Activated CD4-positive, CD25-positive, alpha-beta regulatory T cell treated with anti-CD3 and anti-CD28 coated beads, Interleukin-2, amount 50 U/mL, for 24 hours (primary cell): Measurements from ENCODE around the gene ASB8.
A peak's percentile ranks its signal among the peaks of the same experiment; 100 is the strongest.

ENCODE experiments used
- ATAC-seq, 2 donors: fragments of 150-1000 bp; cut with Tn5 transposase; one replicate each; pipeline ENCODE4 v1.10.0; 2021; ENCODE audit warnings: mild to moderate bottlenecking in 1 of 2, moderate library complexity in 1 of 2

Gene ASB8, protein sequence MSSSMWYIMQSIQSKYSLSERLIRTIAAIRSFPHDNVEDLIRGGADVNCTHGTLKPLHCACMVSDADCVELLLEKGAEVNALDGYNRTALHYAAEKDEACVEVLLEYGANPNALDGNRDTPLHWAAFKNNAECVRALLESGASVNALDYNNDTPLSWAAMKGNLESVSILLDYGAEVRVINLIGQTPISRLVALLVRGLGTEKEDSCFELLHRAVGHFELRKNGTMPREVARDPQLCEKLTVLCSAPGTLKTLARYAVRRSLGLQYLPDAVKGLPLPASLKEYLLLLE

DNA sequence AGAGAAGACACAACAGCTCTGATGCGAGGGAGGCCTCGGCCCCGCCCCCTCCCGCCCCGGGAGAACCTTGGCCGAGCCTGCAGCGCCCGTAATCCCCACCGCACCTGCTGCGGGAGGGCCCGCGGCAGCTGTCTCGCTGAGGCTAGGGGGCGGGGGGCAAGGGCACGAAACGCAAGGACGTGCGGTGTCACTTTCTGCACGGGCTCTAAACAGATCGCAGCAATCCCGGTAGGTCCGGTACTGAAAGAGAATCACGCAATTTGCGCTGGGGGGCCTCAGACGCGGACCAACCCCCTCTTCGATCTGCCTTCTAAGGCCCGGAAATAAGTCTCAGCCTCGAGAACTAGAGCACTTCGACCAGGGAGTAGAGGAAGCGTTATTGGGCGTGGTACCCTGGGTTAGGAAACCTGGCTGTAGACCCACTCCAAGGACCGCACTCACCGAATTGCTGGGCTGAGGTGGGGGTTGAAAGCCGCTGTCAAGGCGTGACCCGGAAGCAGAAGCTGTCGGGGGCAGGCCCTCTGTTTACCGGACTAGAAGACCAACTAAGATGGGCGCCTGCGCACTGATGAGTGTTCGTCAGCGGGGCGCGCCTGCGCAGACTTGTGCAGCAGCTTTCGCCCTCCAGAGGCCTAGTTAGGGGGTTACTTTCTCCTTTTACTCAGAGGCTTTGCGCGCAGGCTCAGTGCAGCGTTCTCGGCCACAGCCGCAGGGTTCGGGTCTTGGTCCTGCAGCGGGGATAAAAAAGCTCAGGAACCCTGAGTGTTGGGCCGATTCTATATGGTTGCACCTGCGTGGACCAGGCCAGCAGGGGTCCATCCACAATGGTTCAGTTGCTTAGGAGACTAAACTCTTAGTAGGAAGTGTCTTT is at the start of gene ASB8:
Gene ASB8 (minus strand): TSS at position 498 of the 871 bp plus-strand sequence. CDS start 4,019 bp downstream, outside the sequence.
- peak; percentile 93 to 95 for ATAC-seq

DNA sequence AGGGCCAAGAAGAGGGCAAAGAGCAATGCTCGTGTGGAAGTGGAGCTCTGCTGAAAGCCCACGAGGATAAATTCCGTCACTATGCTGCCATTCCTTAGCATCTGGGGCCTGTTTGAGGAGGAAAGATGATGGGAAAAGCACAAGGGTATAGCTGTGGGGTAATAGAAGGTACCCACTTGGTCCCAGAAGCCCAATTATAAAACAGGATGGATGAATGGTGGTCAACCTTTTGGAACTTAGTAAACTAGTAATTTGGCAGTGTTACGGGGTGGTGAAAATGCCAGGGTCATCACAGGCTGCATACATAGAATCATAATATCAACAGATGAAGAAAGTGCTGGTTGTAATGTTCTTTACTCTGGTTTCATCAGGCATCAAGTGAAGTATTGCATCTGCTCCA is 45.9 kb upstream of the ASB8 start, which contains the start of gene OR10AD1:
Gene OR10AD1 (minus strand): TSS at position 101 of the 400 bp plus-strand sequence. CDS start 0 bp downstream, at position 101.
- ATAC-seq: no peak

DNA sequence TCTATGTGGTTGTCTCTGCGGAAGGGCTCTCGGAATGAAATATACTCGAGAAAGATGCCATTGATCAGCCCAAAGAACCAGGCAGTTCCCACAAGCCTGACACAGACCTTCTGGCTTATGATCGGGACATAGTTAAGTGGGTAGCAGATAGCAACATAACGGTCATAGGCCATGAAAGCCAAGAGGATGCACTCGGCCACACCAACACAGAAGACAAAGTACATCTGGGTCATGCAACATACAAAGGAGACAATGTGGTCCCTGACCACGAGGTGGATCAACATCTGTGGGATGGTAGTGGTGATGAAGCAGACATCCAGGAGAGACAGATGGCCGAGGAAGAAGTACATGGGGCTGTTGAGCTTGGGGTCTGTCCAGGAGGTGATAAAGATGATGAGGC is 45.5 kb upstream of the ASB8 start:
- ATAC-seq: no peak

DNA sequence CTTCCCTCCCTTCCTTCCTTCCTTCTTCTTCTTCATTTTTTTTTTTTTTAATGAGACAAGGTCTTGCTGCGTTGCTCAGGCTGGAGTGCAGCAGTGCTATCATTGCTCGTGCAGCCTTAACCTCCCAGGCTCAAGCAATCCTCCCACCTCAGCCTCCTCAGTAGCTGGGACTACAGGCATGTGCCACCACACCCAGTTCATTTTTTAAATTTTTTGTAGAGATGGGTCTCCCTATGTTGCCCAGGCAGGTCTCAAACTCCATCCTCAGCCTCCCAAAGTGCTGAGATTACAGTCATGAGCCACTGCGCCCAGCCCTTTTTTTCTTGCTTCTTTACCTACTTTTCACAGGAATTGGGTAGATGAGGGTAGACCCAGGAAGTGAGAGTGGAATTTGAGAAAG is 44.2 kb upstream of the ASB8 start:
- no peak for ATAC-seq

DNA sequence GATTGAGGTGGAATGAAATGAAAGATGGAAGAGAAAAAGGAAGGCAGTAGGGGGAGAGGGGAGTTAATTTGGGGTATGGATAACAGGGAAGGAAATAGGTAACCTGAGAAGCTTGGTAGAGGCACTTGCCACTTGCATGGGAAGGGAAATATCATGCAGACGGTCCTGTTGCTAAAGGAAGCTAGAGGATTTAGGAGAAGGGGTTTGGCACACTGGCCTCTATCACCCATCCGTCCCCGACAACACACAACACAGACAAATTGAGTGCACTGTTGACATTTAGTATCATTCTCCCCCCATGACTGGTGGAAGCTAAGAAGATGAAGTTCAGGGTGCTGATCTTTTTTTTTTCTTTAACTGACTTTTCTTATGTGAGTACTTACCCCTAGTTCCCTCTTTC is 43.8 kb upstream of the ASB8 start:
- no peak for ATAC-seq

DNA sequence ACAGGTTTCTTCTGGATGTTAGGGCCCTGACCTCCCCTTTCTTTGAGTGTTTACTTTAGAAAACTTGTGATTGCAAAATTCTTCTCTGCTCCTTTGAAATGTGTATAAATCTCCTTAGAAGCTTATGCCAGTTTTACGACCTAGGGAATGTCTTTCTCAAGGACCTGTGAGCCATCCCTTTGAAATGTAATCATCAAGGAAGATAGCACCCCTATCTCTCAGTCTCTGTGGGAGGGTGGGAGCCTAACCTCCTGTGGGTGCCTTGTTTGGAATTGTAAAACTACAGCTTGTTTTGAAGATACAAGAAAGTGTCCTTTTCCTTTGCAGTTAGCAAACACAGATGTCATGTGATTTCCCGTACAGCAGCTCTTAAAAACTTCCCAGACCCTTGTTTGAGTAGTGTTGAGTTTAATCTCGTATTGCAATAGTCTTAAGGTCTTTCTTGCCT is 42.5 kb upstream of the ASB8 start:
- ATAC-seq: no peak

DNA sequence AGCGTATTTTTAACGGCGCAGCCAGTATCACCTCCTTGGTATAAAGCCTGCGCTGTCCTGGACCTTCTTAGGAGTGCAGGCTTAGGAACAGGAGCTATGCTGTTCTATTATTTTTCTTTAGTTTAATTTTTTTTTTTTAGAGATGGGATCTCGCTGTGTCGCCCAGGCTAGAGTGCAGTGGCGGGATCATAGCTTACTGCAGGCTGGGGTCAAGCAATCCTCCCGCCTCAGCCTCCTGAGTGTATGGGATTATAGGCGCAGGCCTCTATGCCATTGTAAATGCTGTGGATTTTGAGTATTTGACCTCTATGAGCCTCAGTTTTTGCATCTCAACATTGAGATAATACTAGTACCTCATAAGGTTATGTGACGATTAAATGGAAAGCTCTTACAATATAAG is 41.7 kb upstream of the ASB8 start:
- no peak for ATAC-seq

DNA sequence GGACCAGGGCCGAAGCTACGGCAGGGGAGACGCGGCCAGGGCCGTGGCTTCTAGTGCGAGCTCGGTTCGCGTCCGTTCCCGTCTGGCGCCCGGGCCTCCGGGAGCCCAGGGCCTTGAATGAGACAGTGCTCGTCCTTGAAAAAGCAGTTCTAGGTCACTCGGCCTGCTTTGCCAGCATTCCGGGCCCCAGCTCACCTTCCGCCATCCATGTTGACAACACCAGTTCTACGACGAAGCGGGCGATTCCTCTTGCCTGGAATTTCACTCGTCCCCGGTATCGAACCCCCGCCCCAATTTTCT is 41.3 kb upstream of the ASB8 start:
- peak in 1 of 2 donors; percentile 12 for ATAC-seq

DNA sequence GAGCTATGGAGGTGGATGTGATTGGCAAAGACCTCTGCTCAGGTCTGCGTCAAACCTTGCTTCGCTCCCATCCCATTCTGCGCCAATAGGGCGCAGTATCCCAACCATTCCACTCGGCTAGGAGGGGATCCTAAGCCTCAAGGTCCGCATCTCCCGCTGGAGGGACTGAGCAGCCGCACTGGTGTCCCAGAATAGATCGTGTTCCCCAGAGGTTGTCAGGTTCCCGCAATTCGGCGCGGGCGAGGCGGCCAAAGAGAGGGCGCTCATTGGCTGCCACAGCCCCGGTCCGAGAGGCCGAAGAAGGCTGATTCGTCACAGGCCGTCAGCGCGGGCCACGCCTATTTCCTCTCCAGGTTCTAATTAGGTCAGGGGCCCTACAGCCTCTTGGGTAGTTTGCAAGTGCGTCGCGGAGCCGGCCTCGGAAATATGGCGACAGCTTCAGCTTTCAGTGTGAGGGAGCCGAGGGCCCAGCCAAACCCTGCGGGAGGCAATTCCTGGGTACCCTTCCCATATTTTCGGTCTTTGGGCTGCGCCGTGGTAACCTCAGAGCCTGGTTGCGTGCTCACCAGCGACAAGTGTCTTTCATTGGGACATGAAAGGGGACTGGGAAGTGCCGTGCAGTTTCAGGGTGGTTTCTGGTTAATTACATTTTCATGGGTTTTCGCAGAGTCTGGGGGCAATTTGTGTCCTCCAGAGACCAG is 40.8 kb upstream of the ASB8 start:
- peak; percentile 99 for ATAC-seq

DNA sequence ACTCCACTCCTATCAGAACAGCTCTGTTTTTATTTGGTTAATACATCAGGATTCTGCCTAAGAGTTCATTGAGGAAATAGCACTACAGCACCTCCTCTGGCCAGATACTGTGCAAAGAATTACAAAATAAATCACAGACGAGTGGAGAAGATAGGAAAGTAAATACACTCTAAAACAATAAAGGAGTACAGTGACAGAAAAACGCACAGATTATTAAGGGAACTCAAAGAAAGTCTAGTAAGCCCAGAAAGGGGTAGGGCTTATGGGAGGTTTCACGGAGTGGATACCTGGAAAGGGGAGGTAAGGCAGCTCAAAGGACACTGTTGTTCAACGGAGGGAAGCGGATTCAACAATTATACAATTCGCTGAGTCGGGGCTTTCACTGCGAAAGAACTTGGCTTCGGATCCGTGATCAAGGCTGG is 40.2 kb upstream of the ASB8 start:
- peak; percentile 25 to 29 for ATAC-seq

DNA sequence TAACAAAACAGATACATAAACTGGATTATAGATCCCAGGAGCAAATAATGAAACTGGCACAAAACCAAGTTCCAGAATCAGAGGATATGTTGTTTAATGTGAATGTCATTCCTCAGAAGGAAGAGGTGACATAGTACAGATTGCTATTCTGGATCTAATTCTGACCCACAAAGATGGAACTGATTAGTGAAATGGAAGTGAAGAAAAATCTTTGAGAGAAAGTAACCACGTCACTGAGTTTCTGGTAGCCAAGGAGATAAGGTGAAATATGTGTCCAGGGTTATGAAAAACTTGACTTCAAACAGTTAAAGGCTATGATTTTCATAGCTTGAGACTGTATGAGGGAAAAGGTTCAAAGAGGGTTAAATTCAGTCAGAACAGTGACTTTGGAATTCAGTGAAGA is 37.5 kb upstream of the ASB8 start:
- no peak for ATAC-seq

DNA sequence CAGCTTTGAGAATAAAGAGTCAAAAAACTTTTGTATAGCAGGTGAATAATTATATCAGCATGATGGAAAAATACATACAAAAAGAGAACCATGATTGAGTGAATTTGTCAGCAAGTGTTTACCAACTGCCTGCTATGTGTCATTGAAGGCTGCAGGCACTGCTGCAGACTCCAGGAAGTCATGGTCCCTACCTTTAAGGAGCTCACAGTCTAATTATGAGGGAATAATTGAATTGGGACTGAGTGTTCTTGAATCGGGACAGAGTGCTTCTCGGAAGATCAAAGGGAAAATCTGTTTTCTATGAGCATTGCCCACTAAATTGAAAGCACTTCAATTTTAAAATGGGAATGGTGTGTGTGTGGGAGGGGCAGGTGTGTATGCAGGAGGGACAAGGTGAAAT is 36.3 kb upstream of the ASB8 start:
- no peak for ATAC-seq

DNA sequence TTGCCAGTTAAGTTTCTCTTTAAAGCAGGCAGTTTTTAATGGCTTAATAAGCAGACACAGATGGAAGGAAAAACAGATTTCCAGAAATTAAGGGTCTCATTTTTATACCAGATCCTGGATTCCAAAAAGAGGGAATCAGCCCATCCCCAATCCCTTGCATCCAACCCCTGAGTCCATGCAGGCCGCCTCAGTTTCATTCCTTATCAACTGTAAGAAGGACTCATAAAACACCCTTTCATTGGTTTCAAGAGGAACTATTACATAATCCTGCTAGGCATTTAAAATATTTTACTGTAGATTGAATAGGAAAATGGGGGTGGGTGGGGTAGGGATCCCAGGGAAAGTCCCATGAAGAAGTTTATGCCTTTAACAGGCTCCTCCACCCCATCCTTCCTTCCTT is 35.5 kb upstream of the ASB8 start:
- no peak for ATAC-seq

DNA sequence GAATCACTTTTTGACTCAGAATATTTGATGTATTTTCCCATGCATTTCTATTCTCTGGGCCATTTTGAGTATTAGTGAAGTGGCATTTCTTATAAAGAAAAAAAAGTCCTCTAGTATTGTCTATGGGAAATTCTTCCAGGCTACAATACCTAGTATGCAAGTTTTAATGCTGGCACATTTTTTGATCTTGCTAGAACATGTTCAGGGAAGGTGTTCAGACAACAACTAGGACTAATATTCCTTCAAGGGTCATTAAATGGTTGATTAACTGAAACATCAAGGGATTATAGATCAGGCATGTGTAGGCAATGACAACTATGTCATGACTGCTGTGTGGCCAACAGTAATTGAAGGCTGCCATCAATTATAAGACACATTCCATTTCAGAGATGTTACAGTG is 33.8 kb upstream of the ASB8 start:
- peak in 1 of 2 donors; percentile 28 for ATAC-seq

DNA sequence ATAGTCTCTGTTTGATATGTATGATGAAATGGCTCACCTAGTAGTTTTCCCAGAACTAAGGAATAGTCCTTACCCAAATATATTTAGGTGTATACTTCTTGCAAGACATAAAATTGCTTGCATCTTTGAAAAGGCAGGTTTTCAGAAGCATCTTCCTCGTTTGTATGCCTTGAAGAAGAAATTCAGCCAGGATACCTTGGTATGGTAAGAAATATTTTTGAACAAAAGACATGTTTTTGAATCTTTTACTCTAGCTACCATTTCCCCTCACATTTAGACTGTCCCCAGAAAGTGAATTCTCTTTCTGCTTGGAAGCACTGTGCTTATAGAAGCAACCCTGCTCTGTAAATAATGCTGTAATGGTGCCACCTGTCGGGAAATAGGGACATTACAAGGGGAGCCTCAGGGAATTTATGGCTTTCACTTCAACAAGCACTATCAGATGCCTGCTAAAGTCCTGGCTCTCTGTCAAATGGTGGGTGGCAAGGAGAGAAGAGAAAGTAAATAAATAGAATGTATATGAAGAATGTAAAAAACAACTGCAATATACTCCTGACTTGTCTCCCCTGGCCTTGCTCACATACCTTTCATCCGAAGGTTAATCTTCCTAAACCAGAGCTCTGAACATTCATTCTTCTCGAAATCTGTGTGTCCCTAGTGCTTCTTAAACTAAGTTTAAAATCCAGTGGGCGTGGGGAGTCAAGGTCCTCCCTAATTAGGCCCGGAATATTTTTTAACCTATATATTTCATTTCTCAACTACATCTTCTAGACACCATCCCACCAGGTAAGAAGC is 32.2 kb upstream of the ASB8 start:
- peak; percentile 54 to 57 for ATAC-seq

DNA sequence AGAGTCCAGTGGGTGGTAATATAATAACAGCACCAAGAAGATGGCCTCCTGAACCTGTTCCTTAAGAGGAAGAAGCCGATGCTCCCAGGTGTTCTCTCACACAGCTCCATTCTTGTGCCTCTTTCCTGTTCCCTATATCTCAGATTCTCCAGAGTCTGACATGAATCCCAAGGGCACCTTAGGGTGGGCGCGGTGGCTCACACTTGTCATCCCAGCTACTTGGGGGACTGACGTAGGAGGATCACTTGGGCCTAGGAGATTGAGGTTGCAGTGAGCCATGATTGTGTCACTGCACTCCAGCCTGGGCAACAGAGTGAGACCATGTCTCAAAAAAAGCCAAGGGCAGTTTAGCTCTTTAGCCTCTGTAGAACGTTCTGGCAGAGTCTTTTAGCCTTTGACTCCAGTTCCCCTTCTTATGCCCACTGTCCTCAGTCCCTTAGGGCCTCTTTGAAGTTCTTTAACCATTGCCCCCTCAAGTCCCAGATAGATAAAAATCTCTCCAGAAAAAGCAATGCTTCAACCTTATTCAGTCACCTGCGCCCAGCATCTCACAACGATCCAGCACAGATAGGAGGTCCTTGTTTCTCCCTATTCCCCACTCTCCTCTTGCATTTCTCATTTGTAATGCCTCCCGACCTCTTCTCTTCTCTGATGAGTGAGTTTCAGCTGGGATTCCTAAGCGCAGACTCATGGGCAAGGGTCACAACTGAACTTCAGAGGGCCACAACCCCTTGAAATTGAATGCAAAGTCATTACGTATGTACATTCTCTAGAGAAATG is 30.8 kb upstream of the ASB8 start:
- no peak for ATAC-seq

DNA sequence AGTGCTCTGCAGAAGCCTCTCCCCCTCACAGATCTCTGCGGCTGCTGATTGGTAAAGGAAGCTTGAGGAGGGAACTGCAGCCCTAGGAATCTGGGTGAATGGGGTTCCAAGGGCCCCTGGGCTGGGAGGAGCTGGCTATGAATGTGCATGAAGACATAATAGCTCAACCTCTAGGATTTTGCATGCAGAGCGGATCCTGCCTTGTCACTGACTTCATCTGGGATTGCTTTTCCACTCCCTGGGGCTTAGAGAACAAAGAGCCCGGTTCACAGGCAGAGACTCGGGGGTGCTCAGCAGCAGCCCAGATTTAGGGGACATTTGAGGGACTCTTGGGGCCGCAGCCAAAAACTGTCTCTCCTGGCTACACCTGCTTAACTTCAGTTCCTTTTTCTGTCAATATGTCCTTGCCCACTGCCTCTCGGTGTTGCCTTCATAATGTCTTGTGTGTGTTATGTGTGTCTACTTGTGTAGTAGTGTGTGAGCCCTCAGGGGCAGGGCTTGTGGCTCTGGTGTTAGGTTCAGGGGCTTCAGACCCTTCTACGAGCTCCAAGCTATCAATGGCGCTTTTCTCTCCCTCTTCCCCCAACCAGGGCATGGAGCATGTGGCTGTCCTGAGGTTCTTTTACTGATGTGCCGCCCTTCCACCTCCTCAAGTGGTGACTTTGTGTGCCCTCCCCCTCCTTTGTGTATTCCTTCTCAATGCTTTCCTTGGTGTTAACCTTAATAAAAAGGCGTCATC is 28.0 kb upstream of the ASB8 start:
- ATAC-seq: no peak

DNA sequence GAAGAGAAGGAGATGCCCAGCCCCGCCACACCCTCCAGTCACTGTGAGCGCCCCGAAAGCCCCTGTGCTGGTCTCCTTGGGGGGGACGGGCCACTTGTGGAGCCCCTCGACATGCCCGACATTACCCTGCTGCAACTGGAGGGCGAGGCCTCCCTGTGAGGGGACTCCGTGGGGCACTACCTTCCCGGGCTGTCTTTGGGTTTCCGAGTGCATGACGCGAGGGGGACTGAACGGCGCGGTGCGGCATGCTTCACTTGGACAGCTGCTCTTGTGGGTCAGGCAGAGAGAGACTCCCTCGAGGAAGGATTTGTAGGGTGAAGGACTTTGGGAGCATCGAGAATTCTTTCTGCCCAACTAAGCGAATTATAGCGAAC is 27.2 kb upstream of the ASB8 start:
- no peak for ATAC-seq

DNA sequence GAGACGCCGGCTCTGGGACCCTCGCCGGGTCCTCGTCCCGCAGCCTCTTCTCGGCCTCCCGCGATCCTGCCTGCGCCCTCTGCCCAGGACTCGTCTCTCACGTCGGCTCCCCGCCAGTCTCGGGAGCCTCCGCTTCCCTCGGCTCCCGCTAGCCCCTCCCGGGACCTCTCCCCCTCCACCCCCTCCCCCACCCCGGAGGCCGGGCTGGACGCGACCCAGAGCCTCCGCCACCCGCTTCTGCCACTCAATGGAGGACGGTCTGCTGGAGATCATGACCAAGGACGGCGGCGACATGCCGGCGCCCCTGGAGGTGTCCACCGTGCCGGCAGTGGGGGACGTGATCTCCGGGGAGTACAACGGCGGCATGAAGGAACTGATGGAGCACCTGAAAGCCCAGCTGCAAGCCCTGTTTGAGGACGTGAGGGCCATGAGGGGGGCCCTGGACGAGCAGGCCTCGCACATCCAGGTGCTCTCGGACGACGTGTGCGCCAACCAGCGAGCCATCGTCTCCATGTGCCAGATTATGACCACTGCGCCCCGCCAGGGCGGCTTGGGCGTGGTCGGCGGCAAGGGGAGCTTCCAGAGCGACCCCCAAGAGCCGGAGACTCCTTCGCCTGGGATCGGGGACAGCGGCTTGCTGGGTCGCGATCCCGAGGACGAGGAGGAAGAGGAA is 26.7 kb upstream of the ASB8 start:
- peak; percentile 6 to 12 for ATAC-seq

DNA sequence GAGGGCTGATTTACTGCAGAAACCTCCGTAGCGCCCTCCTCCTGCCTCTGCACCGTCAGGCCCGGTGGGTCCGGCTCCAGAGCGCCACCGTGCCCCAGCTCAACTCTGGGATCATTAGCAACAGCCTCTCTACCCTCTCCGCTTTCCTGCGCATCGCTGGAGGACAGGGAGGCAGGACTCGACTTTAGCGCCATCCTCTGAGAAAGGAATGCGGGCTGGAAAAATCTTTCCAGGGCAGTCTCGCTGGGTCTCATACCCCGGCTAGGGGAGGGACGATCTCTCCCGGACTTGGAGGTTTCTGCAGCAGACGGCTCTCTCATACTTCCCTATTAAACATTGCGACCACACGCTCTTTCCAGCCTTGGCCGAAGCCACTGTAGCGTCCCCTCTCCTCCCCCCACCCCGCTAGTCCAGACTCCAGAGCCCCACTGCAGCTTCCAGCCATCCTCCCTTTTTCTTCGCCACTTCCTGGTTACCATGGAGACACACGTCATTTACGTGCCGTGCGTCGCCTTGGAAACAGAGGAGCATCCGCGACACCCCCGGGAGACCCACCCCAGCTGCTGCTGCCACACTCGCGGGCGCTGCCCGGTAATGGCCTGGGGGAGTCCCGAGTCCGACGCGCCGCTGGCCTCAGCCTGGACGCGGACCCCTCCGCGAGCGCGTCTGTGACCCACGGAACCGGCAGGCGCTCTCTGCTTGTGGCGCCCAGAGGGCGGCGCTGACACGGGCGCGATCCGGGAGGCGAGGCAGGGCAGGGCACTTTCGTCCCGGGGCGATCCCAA is 26.0 kb upstream of the ASB8 start, which contains the start of gene CCDC184:
Gene CCDC184 (plus strand): TSS at position 554 of the 785 bp plus-strand sequence. CDS start 479 bp downstream, outside the sequence.
- ATAC-seq: peak; percentile 81 to 82
